GM13977 (cell line): ENCODE data around the gene PIPOX.

Experiments
- DNase-seq: peaks from one replicate; pipeline ENCODE4 v3.0.0; 2012; ENCODE audit warnings: low spot score
- in situ Hi-C: fragments of 300-500 bp; cut with MboI; formaldehyde crosslinking; loops from one replicate; pipeline ENCODE4 v1.12.0; 2022; ENCODE audit warnings: low sequenced_read_pairs, low pct_unique_long_range_greater_than_20kb, mixed read lengths, inconsistent platforms; ENCODE audit not compliant: unreplicated experiment
- TF ChIP-seq, protein P1 (sequence below): IDR thresholded peaks from 2 replicates; pipeline ENCODE4 v1.5.1; 2012; ENCODE audit warnings: mild to moderate bottlenecking, control low read depth; ENCODE audit not compliant: insufficient read depth; ENCODE audit errors: extremely low read depth, missing control alignments

PIPOX gene

DNA sequence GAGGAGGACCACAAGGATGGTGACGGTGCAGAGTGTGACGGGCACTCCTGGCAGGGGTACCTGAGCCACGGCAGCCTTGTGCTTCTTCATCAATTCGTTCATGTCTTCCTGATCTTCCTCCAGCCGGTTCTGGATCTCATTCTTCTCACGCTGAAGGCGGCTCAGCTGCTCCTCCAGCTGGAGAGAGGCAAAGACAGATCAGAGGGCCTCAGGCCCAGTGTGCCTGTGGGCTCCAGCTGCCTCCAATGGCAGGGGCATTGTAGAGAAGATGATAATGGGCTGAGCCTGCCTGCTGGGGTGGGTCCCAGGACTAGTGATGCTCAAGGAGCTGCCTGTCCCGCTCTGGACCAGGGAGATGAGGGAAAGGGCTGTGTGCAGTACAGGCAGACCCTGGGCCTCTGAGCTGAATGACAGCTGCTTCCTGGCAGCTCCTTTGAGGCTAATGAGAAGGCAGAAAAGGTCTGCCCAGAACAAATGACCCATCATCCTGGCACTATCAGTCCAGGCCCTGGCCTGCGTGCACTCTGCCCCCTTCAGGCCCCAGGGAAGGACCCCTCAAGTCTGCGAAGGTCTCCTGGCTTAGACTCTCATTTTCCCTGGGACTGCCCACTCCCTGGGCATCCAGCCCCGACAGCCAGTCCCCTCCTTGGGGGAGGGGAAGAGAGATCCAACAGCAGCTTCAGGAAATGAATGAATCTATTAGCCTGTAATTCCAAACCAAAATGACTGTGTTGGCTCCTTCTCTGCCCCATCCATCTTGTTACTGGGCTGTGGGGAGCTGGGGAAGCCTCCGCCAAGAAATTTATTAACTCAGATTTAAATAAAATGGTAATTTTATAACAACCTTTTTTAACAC lies 48.0 kb downstream of the PIPOX start:
- TF ChIP-seq, protein P1, sequence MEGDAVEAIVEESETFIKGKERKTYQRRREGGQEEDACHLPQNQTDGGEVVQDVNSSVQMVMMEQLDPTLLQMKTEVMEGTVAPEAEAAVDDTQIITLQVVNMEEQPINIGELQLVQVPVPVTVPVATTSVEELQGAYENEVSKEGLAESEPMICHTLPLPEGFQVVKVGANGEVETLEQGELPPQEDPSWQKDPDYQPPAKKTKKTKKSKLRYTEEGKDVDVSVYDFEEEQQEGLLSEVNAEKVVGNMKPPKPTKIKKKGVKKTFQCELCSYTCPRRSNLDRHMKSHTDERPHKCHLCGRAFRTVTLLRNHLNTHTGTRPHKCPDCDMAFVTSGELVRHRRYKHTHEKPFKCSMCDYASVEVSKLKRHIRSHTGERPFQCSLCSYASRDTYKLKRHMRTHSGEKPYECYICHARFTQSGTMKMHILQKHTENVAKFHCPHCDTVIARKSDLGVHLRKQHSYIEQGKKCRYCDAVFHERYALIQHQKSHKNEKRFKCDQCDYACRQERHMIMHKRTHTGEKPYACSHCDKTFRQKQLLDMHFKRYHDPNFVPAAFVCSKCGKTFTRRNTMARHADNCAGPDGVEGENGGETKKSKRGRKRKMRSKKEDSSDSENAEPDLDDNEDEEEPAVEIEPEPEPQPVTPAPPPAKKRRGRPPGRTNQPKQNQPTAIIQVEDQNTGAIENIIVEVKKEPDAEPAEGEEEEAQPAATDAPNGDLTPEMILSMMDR, result no peak
- no peak for DNase-seq
- in situ Hi-C loops, result no loop called here

DNA sequence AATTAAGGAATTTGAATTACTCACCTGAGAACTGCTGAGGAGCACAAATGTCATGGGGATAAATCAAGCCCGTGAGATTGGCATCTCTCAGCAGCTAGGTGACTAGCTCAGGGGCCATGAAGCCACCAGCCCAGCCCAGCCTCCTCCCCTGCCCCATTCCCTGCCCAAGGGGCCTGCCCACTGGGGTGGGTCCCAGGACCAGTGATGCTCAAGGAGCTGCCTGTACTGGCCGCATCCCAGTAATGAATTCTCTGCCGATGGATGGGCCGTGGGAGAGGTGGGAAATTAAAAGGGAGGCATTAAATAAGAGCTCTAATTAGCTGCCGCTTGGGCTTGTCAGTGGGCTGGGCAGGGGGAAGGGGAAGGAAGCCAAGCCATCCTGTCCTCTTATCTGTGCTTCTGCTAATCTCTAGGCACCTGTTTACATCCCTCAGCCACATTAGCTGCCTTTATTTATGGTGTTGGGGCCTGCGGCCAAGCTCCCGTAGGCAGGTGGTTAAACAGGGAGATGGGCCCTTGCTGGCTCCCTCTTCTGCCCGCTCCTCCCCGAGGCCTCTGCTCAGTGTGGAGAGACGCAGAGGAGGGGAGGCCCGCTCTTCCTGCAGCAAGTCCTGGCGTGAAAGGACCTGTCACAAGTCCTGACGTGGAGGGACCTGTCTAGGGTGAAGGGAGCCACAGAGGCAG lies 48.8 kb downstream of the PIPOX start:
- no peak for DNase-seq
- TF ChIP-seq, protein P1, result no peak
- in situ Hi-C loops, result no loop called here

DNA sequence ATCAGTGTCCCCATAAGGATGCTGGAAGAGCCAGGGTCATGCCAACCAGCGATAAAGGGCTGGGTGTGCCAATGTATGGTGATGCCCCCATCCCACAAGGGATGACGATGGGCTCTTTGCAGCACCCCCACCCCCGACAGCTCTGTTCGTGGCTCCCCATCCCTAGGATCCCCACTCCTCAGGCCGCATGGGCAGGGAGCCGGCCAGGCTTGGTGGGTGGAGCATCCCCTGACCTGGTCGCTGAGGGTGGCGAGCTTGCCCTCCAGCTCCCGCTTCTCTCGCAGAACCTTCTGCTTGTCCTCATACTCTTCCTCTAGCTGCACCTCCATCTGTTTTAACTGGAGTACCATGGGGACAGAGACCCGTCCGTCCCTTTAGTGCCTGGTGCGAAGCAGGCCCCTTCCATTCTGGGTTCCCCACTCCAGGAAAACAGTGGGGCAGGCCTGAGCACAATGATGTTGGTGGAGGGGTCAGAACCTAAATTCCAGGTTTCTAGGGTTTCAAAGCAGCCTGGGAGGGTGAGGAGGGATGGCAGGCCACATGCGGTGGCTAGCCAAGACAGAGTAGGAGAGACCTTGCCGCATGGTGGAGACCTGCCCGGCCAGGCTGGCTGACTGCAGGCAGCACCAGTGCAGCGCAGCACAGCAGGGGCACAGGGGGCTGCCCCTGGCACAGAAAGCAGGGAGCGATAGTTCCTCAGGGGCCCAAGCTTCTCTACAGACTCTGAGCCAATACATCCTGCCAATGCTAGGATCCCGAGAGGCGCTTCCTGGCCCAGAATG lies 50.3 kb downstream of the PIPOX start:
- DNase-seq, result no peak
- TF ChIP-seq, protein P1, result no peak
- in situ Hi-C loops, result no loop called here

DNA sequence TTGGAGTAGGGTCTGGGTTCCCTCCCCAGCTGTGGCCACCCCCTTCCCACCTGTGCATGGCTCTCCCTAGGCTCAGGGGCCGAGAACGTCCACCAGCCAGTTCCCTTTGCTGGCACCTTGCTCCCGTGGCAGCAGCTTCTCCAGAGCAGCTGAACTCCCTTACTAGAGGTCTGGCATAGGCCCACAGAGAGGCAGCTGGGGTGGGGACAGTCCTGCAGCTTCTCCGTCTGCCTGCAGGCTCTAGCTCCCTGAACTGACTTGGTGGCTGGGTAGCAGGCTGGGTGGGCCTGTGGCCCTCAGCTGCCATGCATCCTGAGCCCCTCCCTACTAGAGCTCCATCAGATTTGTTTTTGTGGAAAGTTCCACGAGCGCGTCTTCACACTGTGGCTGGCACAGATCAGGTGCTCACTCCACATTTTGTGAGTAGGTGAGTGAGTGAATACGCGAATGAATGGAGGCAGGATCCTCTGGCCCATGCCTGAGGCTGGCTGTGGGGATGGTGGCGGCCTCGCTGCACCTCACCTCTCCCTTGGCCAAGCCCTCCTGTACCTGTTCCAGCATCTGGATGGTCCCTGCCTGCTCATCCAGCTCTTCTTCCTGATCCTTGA lies 51.3 kb downstream of the PIPOX start:
- no peak for DNase-seq
- TF ChIP-seq, protein P1, result no peak
- in situ Hi-C loops, result no loop called here

DNA sequence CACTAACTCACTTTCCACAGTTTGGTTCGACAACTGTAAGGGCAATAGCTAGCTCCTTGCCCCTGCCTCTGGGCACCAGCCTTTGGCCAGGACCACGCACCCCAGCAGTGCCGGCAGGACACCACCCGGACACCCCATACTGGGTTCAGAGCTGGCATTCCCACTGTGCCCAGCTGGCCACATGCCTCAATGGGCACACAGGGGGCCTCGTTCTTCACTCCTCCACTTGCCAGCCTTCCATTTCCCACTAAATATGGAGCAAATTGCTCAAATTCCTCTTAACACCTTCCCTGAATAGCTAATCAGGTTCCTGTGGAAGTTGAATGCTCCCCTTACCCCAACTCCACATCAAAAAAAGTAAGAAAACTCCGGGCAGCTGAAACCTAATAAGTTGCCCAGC lies 52.5 kb downstream of the PIPOX start:
- DNase-seq, result no peak
- TF ChIP-seq, protein P1, result no peak
- in situ Hi-C loops, result no loop called here

DNA sequence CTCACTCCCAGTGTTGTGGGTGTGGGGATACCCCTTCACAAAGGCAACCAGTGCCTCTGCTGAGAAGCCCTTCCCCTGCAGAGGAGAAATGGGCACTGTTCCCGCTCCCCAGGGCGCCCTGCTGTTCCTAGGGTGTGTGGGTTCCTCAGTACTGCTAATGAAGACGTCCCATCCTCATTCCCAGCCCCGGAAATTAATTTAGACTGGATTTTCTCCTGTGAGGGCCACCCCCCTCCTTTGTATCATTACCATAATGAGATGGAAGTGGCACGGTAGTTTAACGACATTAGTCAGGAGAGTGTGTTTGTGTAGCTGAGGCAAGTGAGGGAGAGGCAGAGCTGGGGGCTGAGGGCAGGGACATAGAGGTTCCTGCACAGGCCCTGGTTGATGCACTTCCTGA lies 53.2 kb downstream of the PIPOX start:
- in situ Hi-C loops, result no loop called here
- TF ChIP-seq, protein P1, result no peak
- DNase-seq, result no peak
